Loucy (cell line): ENCODE results near the gene C9orf78.

Source experiments
- EZH2phosphoT487 ChIP-seq: fragments of 200-600 bp; IDR thresholded peaks from 2 replicates; pipeline ENCODE4 v1.6.1; 2018; ENCODE audit warnings: antibody characterized with exemption, mild to moderate bottlenecking, moderate library complexity, borderline replicate concordance
- TF ChIP-seq, protein P1 (sequence below): fragments of 200-600 bp; sonication (generic); conservative IDR thresholded peaks from 2 replicates; pipeline ENCODE4 v1.5.1; 2014; ENCODE audit warnings: mild to moderate bottlenecking, antibody characterized with exemption, low read length

DNA sequence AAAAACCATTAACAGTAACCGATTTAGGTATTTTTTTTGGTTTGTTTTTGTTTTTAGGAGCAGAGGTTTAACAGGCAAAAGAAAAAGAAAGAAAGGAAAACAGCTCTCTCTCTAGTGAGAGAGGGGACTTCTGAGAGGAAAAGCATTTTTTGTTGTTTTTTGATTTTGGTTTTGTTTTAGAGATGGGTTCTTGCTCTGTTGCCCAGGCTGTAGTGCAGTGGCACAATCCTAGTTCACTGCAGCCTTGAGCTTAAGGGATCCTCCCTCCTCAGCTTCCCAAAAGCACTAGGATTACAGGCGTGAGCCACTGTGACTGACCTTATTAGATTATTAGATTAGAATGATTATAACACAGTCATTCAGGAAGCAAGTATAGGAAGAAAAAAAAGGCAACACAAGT is 10.3 kb upstream of the C9orf78 start:
- TF ChIP-seq, protein P1, sequence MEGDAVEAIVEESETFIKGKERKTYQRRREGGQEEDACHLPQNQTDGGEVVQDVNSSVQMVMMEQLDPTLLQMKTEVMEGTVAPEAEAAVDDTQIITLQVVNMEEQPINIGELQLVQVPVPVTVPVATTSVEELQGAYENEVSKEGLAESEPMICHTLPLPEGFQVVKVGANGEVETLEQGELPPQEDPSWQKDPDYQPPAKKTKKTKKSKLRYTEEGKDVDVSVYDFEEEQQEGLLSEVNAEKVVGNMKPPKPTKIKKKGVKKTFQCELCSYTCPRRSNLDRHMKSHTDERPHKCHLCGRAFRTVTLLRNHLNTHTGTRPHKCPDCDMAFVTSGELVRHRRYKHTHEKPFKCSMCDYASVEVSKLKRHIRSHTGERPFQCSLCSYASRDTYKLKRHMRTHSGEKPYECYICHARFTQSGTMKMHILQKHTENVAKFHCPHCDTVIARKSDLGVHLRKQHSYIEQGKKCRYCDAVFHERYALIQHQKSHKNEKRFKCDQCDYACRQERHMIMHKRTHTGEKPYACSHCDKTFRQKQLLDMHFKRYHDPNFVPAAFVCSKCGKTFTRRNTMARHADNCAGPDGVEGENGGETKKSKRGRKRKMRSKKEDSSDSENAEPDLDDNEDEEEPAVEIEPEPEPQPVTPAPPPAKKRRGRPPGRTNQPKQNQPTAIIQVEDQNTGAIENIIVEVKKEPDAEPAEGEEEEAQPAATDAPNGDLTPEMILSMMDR, result no peak
- TF ChIP-seq EZH2phosphoT487, result no peak
